Neural crest cell (in vitro differentiated cells): Measurements from ENCODE around the gene PGA5. TPM values are rescaled to one million over a fixed set of nuclear protein-coding genes. Genes with fewer than 3 reads are reported as not detected.

Experiments
- DNase-seq: peaks from one replicate; pipeline ENCODE4 v3.0.0; 2021; ENCODE audit warnings: low read depth, mixed read lengths, low spot score
- H3K27ac Mint-ChIP-seq: one replicate; pipeline ENCODE4 v1.8.0; 2021; ENCODE audit warnings: mild to moderate bottlenecking, mixed read lengths; ENCODE audit not compliant: unreplicated experiment
- H3K27me3 Mint-ChIP-seq: 2 replicates; pipeline ENCODE4 v1.8.0; 2021; ENCODE audit warnings: low read depth, mild to moderate bottlenecking, mixed read lengths
- H3K36me3 Mint-ChIP-seq: 2 replicates; pipeline ENCODE4 v1.8.0; 2021; ENCODE audit warnings: low read depth, mild to moderate bottlenecking, mixed read lengths
- H3K4me1 Mint-ChIP-seq: 2 replicates; pipeline ENCODE4 v1.8.0; 2021; ENCODE audit warnings: mixed read lengths
- H3K4me3 Mint-ChIP-seq: one replicate; pipeline ENCODE4 v1.8.0; 2021; ENCODE audit warnings: mild to moderate bottlenecking, mixed read lengths
- H3K9me3 Mint-ChIP-seq: 2 replicates; pipeline ENCODE4 v1.8.0; 2021; ENCODE audit warnings: mixed read lengths
- total RNA-seq: library from RNA; stranded (reverse); gene quantifications from 2 replicates; pipeline ENCODE4 v1.2.1, GENCODE V29; 2021
- TF ChIP-seq, protein P1 (sequence below): fragments of 200-600 bp; sonication (generic); conservative IDR thresholded peaks from 2 replicates; pipeline ENCODE4 v1.5.0; 2021; ENCODE audit warnings: antibody characterized with exemption, mild to moderate bottlenecking

Gene PGA5
- total RNA-seq, 1 donor from 2014 or later: not detected

- DNase-seq: no peak
- Mint-ChIP-seq H3K27me3 (no peaks in the 10 kb centered on the region), H3K36me3 (peaks cover 8% of the 10 kb centered on the region), H3K27ac (no peak overlapping the region), H3K9me3 (no peaks in the 10 kb centered on the region), H3K4me3 (no peak overlapping the region), H3K4me1 (no peaks in the 10 kb centered on the region)
- TF ChIP-seq, protein P1, sequence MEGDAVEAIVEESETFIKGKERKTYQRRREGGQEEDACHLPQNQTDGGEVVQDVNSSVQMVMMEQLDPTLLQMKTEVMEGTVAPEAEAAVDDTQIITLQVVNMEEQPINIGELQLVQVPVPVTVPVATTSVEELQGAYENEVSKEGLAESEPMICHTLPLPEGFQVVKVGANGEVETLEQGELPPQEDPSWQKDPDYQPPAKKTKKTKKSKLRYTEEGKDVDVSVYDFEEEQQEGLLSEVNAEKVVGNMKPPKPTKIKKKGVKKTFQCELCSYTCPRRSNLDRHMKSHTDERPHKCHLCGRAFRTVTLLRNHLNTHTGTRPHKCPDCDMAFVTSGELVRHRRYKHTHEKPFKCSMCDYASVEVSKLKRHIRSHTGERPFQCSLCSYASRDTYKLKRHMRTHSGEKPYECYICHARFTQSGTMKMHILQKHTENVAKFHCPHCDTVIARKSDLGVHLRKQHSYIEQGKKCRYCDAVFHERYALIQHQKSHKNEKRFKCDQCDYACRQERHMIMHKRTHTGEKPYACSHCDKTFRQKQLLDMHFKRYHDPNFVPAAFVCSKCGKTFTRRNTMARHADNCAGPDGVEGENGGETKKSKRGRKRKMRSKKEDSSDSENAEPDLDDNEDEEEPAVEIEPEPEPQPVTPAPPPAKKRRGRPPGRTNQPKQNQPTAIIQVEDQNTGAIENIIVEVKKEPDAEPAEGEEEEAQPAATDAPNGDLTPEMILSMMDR: no peak
These were observed 27.7 kb downstream of the PGA5 start for GRCh38 chr11:61268588-61269250.

- H3K27ac Mint-ChIP-seq: no peak overlapping the region
- TF ChIP-seq, protein P1: no peak
- H3K9me3 Mint-ChIP-seq: no peaks in the 10 kb centered on the region
- H3K4me1 Mint-ChIP-seq: no peaks in the 10 kb centered on the region
- no peak overlapping the region for H3K4me3 Mint-ChIP-seq
- no peaks in the 10 kb centered on the region for H3K27me3 Mint-ChIP-seq
- DNase-seq: no peak
- H3K36me3 Mint-ChIP-seq: peaks cover 4% of the 10 kb centered on the region
These were observed 29.5 kb downstream of the PGA5 start for GRCh38 chr11:61270354-61271076.

DNA sequence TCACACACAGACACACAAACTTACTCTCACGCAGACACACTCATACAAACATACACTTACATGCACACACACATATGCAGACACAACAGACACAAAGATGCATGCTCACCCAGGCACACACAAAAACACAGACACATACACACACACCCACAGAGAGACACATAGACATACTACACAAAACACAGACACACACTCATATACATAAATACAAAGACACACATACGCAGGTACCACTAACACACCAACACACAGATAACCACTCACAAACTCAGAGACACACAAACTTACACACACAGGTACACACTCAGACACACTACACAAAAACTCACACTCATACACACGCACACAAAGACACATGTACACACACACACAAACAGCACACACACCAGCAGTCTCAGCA is 31.8 kb downstream of the PGA5 start:
- DNase-seq: no peak
- no peak overlapping the region for H3K27ac Mint-ChIP-seq
- no peak overlapping the region for H3K4me3 Mint-ChIP-seq
- H3K4me1 Mint-ChIP-seq: peaks cover under 1% of the 10 kb centered on the region
- TF ChIP-seq, protein P1: no peak
- H3K36me3 Mint-ChIP-seq: peaks cover under 1% of the 10 kb centered on the region
- no peaks in the 10 kb centered on the region for H3K9me3 Mint-ChIP-seq
- no peaks in the 10 kb centered on the region for H3K27me3 Mint-ChIP-seq

GRCh38 chr11:61273178-61274078 is 32.5 kb downstream of the PGA5 start:
- no peak overlapping the region for H3K27ac Mint-ChIP-seq
- H3K4me3 Mint-ChIP-seq: no peak overlapping the region
- H3K36me3 Mint-ChIP-seq: no peaks in the 10 kb centered on the region
- no peaks in the 10 kb centered on the region for H3K9me3 Mint-ChIP-seq
- TF ChIP-seq, protein P1: no peak
- H3K4me1 Mint-ChIP-seq: peaks cover 8% of the 10 kb centered on the region
- DNase-seq: no peak
- no peaks in the 10 kb centered on the region for H3K27me3 Mint-ChIP-seq

DNA sequence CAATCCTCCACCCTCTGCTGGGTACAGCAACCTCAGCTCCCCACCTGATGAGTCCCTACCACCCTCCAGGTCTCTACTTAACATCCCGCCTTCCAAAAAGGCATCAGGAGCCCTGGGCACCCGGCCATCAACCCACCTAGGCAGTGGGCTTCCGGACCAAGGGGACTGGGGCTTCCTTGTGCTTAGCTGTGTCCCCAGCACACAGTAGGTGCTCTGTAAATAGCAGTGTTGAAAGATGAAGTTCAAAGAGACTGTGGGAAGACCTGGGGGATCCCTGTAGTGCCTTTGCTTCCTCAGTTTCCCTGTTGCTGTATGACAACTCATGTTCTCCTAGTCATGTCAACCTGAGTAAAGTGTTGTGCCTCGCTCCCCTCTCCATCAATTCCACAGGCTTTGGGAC is 33.1 kb downstream of the PGA5 start:
- peaks cover 8% of the 10 kb centered on the region for H3K4me1 Mint-ChIP-seq
- no peaks in the 10 kb centered on the region for H3K36me3 Mint-ChIP-seq
- H3K4me3 Mint-ChIP-seq: no peak overlapping the region
- no peaks in the 10 kb centered on the region for H3K9me3 Mint-ChIP-seq
- TF ChIP-seq, protein P1: no peak
- H3K27me3 Mint-ChIP-seq: no peaks in the 10 kb centered on the region
- DNase-seq: no peak
- H3K27ac Mint-ChIP-seq: no peak overlapping the region
